Cerebellar cortex (tissue), 1 donor: Measurements from ENCODE around the gene ROR1.

Source experiments
- DNase-seq: peaks from one replicate; pipeline ENCODE4 v3.0.0-alpha.2; 2015; ENCODE audit warnings: low spot score

The ROR1 gene

GRCh38 chr1:63883494-63884235 is 109.8 kb downstream of the ROR1 start:
- peak; percentile 76 for DNase-seq

GRCh38 chr1:63884486-63884885 is 110.7 kb downstream of the ROR1 start:
- DNase-seq, result no peak

- DNase-seq, result no peak
Observed at GRCh38 chr1:63885899-63886298, 112.1 kb downstream of the ROR1 start.

- DNase-seq, result no peak
Observed at GRCh38 chr1:63886340-63886739, 112.5 kb downstream of the ROR1 start.

GRCh38 chr1:63887809-63888208 is 114.0 kb downstream of the ROR1 start:
- no peak for DNase-seq

- no peak for DNase-seq
Observed at GRCh38 chr1:63888984-63889383, 115.2 kb downstream of the ROR1 start.

GRCh38 chr1:63890468-63890867 is 116.7 kb downstream of the ROR1 start:
- DNase-seq, result no peak

- DNase-seq, result no peak
Observed at GRCh38 chr1:63891060-63891690, 117.4 kb downstream of the ROR1 start.

GRCh38 chr1:63892632-63893395 is 119.0 kb downstream of the ROR1 start:
- DNase-seq, result peak; percentile 89

GRCh38 chr1:63893976-63894375 is 120.2 kb downstream of the ROR1 start:
- DNase-seq, result no peak

- no peak for DNase-seq
Observed at GRCh38 chr1:63894627-63895265, 120.9 kb downstream of the ROR1 start.

- DNase-seq, result no peak
Observed at GRCh38 chr1:63896755-63897154, 122.9 kb downstream of the ROR1 start.

GRCh38 chr1:63898428-63899196 is 124.8 kb downstream of the ROR1 start:
- no peak for DNase-seq

- DNase-seq, result no peak
Observed at GRCh38 chr1:63901094-63901493, 127.3 kb downstream of the ROR1 start.

GRCh38 chr1:63902844-63903589 is 129.2 kb downstream of the ROR1 start:
- DNase-seq, result no peak

GRCh38 chr1:63903947-63904610 is 130.3 kb downstream of the ROR1 start:
- DNase-seq, result no peak

GRCh38 chr1:63904826-63905225 is 131.0 kb downstream of the ROR1 start:
- DNase-seq, result no peak

- no peak for DNase-seq
Observed at GRCh38 chr1:63906047-63906704, 132.4 kb downstream of the ROR1 start.

- DNase-seq, result no peak
Observed at GRCh38 chr1:63907051-63907450, 133.2 kb downstream of the ROR1 start.

GRCh38 chr1:63908016-63908415 is 134.2 kb downstream of the ROR1 start:
- DNase-seq, result no peak
